NCI-H1930 (cell line): Measurements from ENCODE around the gene CORO7.

ENCODE experiments used
- DNase-seq, 2 experiments: peaks; one replicate each; lab custom pipeline; 2025; lab: John Stamatoyannopoulos, UW

Gene CORO7

DNA sequence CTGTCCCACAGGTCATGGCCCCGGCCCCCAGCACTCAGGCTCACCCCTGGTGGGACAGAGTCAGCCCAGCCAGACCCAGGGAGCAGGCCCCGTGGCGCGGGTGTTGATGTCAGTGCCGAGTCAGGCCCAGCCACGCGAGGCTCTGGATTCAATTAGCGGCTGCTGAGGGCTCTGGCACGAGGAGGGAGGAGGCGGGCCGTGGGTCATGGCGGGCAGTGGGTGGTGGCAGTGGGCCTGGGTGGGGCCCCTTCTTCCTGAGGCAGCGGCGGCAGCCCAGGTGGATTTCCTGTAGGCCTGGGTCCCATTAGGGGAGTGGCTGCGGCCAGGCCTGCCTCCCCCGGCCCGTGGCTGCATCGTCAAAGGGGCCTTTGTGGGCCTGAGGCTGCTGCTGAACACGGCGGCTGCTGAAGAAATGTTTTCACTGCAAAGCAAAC lies 31.9 kb downstream of the CORO7 start:
- DNase-seq: no peak

DNA sequence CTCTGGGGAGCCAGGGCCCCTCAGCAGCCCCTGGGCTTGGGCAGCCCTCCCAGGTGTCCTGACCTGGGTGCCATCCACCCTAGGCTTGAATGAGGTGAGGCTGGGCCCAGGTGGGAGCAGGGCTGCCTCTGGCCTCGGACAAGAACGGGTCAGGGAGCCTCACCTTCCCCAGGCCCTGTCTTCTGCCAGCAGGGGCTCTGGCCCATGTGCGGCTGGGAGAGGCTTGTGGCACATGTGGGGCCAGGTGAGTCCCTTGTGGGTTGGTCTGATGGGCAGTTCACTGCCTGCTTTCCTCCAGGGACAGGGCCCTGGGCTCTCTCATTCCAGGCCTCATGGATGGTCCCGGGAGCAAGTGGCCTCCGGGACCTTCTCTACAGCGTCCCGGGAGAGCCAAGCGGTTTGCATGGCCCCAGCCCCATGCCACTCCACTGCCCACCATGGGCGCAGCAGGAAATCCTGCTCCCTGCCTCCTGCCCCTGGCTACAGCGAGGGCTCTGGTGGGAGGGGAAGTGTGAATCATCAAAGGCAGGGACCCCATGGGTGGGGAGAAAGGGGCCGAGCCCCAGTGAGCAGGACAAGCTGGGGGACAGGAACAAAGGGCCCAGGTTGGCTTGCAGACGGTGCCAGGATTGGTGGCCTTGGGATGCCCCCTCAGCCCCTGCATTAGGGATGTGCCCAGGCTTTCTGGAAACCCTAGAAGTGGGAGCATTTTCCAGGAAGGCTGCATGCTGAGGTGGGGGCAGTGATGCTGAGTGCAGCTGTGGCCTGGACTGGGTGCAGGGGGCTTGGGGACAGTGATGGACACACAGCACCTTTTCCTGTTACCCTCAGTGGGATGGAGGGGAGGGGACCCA lies 32.6 kb downstream of the CORO7 start:
- no peak for DNase-seq

DNA sequence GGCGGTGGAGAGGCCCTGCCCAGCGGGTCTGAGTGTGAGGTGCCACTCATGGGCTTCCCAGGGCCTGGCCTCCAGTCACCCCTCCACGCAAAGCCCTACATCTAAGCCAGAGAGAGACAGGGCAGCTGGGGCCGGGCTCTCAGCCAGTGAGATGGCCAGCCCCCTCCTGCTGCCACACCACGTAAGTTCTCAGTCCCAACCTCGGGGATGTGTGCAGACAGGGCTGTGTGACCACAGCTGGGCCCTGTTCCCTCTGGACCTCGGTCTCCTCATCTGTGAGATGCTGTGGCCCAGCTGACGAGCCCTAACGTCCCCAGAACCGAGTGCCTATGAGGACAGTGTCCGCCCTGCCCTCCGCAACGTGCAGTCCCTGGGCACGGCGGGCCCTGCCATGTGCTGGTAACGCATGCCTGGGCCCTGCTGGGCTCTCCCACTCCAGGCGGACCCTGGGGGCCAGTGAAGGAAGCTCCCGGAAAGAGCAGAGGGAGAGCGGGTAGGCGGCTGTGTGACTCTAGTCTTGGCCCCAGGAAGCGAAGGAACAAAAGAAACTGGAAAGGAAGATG lies 33.5 kb downstream of the CORO7 start:
- DNase-seq: no peak

- DNase-seq: no peak
Observed at GRCh38 chr16:4381935-4382794, 34.2 kb downstream of the CORO7 start.

DNA sequence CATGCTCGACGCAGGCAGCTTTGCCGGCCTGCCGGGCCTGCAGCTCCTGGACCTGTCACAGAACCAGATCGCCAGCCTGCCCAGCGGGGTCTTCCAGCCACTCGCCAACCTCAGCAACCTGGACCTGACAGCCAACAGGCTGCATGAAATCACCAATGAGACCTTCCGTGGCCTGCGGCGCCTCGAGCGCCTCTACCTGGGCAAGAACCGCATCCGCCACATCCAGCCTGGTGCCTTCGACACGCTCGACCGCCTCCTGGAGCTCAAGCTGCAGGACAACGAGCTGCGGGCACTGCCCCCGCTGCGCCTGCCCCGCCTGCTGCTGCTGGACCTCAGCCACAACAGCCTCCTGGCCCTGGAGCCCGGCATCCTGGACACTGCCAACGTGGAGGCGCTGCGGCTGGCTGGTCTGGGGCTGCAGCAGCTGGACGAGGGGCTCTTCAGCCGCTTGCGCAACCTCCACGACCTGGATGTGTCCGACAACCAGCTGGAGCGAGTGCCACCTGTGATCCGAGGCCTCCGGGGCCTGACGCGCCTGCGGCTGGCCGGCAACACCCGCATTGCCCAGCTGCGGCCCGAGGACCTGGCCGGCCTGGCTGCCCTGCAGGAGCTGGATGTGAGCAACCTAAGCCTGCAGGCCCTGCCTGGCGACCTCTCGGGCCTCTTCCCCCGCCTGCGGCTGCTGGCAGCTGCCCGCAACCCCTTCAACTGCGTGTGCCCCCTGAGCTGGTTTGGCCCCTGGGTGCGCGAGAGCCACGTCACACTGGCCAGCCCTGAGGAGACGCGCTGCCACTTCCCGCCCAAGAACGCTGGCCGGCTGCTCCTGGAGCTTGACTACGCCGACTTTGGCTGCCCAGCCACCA lies 35.1 kb downstream of the CORO7 start:
- DNase-seq: no peak

- no peak for DNase-seq
Observed at GRCh38 chr16:4380119-4381063, 36.0 kb downstream of the CORO7 start.

DNA sequence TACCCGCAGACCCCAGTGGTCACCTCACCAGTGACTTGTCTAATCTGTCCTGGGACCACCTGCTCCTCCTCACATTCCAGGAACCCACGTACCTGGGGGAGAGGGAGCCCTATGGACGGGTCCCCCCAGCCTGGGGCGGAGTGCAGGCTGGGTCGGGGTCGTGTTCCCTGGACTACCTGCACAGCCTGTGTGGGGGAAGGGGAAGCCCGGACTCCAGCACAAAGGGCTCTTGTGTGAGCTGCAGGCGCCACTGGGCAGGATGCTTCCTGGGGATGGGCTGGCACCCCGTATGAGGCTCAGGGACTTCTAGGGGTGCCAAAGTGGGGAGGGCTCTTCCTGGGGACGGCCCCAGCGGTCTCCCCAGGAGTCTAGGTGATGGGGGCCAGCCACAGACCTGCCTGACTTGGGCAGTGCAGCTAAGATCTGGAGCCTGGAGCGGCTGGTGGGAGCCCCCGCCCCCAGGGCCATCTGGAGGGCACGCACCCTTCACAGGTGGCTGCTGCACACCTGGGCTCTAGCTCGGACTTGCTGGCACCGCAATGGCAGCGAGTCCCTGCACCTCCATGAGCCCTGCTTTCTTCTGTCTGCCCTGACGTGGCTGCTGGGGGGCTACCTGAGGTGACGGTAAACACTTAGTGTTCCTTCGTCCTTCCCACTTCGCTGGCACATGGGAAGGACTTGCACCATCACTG lies 37.3 kb downstream of the CORO7 start:
- DNase-seq: no peak

GRCh38 chr16:4378161-4378666 lies 38.2 kb downstream of the CORO7 start:
- no peak for DNase-seq

DNA sequence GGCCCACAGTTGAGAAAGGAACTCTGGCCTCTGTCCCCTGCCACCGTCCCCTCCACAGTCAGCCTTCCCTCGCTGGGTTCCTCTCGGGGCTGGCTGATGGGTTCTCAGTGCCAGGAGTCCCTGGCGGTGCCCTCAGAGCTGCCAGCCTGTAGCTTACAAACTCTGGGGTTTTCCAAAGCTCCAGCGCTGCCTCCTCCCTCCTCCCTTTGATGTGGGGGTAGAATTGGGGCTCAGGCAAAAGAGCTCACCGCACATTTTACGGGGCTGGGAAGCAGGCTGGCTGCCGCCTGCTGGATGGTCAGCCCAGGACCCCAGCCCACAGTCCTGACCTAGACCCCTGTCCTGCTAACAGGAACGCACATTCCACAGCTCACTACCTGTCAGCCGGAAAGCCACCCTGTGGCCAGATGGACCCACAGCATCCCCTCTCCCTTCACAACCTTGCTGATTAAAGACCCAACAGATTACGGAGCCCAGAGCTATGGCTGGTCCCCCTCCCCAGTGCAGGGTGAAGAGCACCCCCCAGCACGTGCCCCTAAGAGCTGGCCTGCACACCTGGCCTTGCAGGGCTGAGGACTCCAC lies 38.7 kb downstream of the CORO7 start:
- no peak for DNase-seq

DNA sequence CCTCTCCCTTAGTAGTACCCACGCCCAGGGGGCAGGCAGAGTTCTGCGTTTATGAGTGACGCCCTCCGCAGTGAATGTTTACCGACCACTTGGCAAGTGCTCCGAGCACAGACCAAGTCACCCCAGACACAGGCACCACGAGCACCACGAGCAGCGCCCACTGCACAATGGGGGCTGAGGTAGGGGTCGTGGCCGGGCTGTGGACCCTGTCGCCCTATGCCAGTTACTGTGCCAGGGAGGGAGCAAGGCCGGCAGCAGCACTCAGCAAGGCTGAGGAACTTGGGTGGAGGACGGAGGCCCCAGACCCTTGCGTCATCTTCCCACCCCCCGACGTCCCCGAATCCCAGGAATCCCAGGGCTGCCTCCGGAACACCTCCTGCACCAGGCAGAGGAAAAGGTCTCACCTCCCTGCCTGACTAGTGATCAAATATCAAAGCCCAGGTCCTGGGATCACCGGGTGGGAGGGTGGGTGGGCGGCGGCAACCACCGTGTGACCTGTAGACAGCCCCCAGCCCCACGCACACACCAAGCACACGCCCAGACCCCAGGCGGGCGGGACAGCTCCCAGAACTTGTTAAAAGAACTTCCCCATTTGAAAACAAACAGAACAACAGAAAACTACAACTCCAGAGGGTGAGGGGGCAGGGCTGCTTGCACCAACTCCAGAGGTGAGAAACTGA lies 39.4 kb downstream of the CORO7 start:
- DNase-seq: no peak

GRCh38 chr16:4376126-4376892 lies 40.1 kb downstream of the CORO7 start:
- DNase-seq: no peak

DNA sequence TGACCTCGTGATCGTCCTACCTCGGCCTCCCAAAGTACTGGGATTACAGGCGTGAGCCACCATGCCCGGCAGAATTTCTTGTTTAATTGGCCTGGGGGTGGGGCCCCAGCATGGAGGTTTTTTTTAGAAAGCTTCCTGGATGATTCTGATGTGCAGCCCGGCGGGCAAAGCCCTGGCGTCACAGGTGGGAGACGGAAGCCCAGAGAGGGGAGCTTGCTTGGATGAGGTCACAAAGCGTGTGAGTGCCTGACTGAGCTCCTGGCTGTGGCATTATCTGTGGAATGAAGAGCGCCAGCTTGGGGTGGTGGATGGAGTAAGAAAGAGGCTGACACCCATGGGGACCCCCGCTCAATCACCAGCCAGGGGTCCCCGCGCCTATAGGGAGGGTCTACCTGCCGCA lies 40.7 kb downstream of the CORO7 start:
- no peak for DNase-seq

DNA sequence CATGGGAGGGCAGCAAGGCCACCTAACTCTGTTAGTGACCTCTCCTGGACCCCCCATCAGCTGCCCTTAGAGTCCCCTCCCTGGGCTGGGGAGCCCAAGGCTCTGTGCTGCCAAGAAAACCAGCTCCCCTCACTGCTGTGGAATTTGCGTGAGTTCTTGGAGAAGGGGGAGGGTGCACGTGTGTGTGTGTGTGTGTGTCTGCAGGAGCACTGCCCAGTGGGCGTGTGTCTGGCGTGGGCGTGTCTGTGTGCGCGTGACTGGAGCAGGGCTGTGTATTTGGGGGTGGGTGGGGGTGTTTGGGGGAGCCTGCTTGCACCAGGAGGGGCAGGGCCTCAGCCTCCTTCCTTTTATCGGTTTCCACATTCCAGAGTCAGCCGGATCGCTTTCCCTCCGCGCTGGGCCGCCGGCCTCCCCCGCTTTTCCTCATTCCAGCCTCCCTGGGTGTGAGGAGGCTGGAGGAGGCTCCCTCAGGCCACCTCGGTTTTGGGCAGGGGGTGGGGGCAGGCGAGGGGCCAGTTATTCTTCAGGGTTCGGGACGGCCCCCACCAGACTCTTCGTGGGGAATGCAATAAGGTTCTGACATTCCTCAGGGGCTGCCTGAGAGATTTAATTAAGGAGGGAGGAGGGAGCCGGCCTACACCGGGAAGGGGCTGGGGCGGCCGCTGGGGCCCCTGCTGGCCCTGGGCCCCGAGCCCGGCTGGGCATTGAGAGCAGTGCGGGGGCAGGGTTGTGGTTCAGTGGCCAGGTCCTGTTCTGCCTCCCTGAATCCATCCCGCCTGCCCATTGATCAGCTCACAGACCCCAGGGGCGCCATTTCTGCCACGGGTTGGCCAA lies 42.3 kb downstream of the CORO7 start:
- no peak for DNase-seq

DNA sequence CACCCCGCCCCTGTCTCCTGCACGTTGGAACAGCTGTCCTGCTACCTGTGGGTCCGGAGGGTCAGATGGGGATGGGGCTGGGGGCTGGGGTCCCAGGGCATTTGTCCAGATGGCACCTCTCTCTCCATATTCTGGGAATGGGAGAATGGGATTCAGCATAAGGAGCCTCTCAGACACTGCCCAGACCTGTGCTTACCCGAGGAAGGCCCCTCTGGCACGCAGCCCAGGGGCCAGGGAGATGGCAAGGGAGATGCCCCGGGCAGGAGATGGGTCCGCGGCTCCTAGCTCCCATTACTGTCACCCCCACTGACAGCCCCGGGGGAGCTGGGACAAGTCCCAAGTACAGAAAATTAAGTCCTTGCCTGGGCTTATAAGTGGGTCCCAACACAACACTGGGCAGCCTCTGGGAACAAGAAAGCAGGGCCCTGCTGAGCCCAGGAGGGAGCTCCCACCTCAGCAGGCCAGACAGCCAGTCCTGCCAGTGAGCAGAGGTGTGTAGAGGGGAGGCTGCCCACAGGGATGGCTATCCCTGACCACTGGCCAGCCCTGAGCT lies 43.0 kb downstream of the CORO7 start:
- DNase-seq: no peak

GRCh38 chr16:4372578-4373355 lies 43.6 kb downstream of the CORO7 start:
- no peak for DNase-seq

- no peak for DNase-seq
Observed at GRCh38 chr16:4372001-4372577, 44.3 kb downstream of the CORO7 start.
